H7 (cell line): ENCODE data around the gene TVP23C. TPM values are rescaled to one million over a fixed set of nuclear protein-coding genes. Genes with fewer than 3 reads are reported as not detected.
A peak's percentile ranks its signal among the peaks of the same experiment; 100 is the strongest.
"Not testable (repeated sequence)": the region's sequence is repeated elsewhere in the genome, so short reads cannot be mapped to it uniquely, and the experiment has no call there.

Source experiments
- DNase-seq: peaks from one replicate; pipeline ENCODE4 v3.0.0; 2012
- H3K27me3 ChIP-seq: 2 replicates; pipeline ENCODE4 v1.6.0; 2011; ENCODE audit warnings: mild to moderate bottlenecking, low read length; ENCODE audit not compliant: control insufficient read depth, insufficient read depth
- H3K36me3 ChIP-seq: replicated peaks from 2 replicates; pipeline ENCODE4 v1.5.1; 2011; ENCODE audit warnings: low read length; ENCODE audit not compliant: control insufficient read depth, insufficient read depth
- H3K4me3 ChIP-seq: 2 replicates; pipeline ENCODE4 v1.5.1; 2011; ENCODE audit warnings: low read depth, mild to moderate bottlenecking, control low read depth, low read length, moderate library complexity; ENCODE audit not compliant: insufficient read depth
- total RNA-seq: library from RNA; depleted of rRNA; stranded (reverse); fragments of >200 nt; shearing (Covaris generic); gene quantifications from 2 replicates; pipeline ENCODE4 v1.2.3, GENCODE V29; 2014

The TVP23C gene
- total RNA-seq, 1 experiment from 2014 or later = 7.1 TPM

- Histone ChIP-seq H3K27me3 (no peaks in the 10 kb centered on the region), H3K4me3 (no peak overlapping the region), H3K36me3 (peaks cover 2% of the 10 kb centered on the region)
- DNase-seq = no peak
Measured at GRCh38 chr17:15511142-15511541, 52.1 kb downstream of the TVP23C start.

- H3K36me3 ChIP-seq = no peaks in the 10 kb centered on the region; the same call in none of the 2 replicates
- no peak for DNase-seq
- no peaks in the 10 kb centered on the region for H3K27me3 ChIP-seq
- H3K4me3 ChIP-seq = no peak overlapping the region
Measured at GRCh38 chr17:15510361-15510760, 52.9 kb downstream of the TVP23C start.

GRCh38 chr17:15509095-15509494 is 54.2 kb downstream of the TVP23C start:
- Histone ChIP-seq H3K4me3 (no peak overlapping the region), H3K27me3 (no peaks in the 10 kb centered on the region), H3K36me3 (no peaks in the 10 kb centered on the region; the same call in none of the 2 replicates)
- DNase-seq = no peak

- Histone ChIP-seq H3K27me3 (no peaks in the 10 kb centered on the region), H3K36me3 (no peaks in the 10 kb centered on the region; the same call in 1 of the 2 replicates), H3K4me3 (no peak overlapping the region)
- DNase-seq = no peak
Measured at GRCh38 chr17:15508466-15508865, 54.8 kb downstream of the TVP23C start.

GRCh38 chr17:15507896-15508295 is 55.4 kb downstream of the TVP23C start:
- no peak for DNase-seq
- no peaks in the 10 kb centered on the region; the same call in 1 of the 2 replicates for H3K36me3 ChIP-seq
- H3K4me3 ChIP-seq = no peak overlapping the region
- H3K27me3 ChIP-seq = no peaks in the 10 kb centered on the region

- no peaks in the 10 kb centered on the region for H3K27me3 ChIP-seq
- no peaks in the 10 kb centered on the region; the same call in 1 of the 2 replicates for H3K36me3 ChIP-seq
- no peak for DNase-seq
- no peak overlapping the region for H3K4me3 ChIP-seq
Measured at GRCh38 chr17:15507001-15507400, 56.3 kb downstream of the TVP23C start.

- not testable (repeated sequence) for H3K4me3 ChIP-seq, H3K36me3 ChIP-seq, DNase-seq, H3K27me3 ChIP-seq
Measured at GRCh38 chr17:15505708-15506107, 57.6 kb downstream of the TVP23C start.

- Histone ChIP-seq H3K36me3 (peaks cover 3% of the 10 kb centered on the region), H3K4me3 (no peak overlapping the region), H3K27me3 (no peaks in the 10 kb centered on the region)
- DNase-seq = no peak
Measured at GRCh38 chr17:15503731-15504130, 59.6 kb downstream of the TVP23C start.

GRCh38 chr17:15502369-15503112 is 60.7 kb downstream of the TVP23C start:
- DNase-seq = peak; percentile 90
- Histone ChIP-seq H3K36me3 (peaks cover 3% of the 10 kb centered on the region), H3K4me3 (no peak overlapping the region), H3K27me3 (no peaks in the 10 kb centered on the region)

- no peaks in the 10 kb centered on the region for H3K27me3 ChIP-seq
- H3K4me3 ChIP-seq = no peak overlapping the region
- H3K36me3 ChIP-seq = peaks cover 4% of the 10 kb centered on the region
- DNase-seq = no peak
Measured at GRCh38 chr17:15501793-15502192, 61.5 kb downstream of the TVP23C start.

- Histone ChIP-seq H3K4me3 (no peak overlapping the region), H3K27me3 (no peaks in the 10 kb centered on the region), H3K36me3 (peaks cover 4% of the 10 kb centered on the region)
- DNase-seq = no peak
Measured at GRCh38 chr17:15501282-15501681, 62.0 kb downstream of the TVP23C start.

- Histone ChIP-seq H3K36me3 (peaks cover 8% of the 10 kb centered on the region), H3K4me3 (no peak overlapping the region), H3K27me3 (no peaks in the 10 kb centered on the region)
- no peak for DNase-seq
Measured at GRCh38 chr17:15498107-15498506, 65.2 kb downstream of the TVP23C start.

GRCh38 chr17:15496735-15497670 is 66.3 kb downstream of the TVP23C start:
- Histone ChIP-seq H3K36me3 (peaks cover 8% of the 10 kb centered on the region), H3K4me3 (no peak overlapping the region), H3K27me3 (no peaks in the 10 kb centered on the region)
- DNase-seq = no peak

- Histone ChIP-seq H3K4me3 (no peak overlapping the region), H3K36me3 (peaks cover 6% of the 10 kb centered on the region), H3K27me3 (no peaks in the 10 kb centered on the region)
- no peak for DNase-seq
Measured at GRCh38 chr17:15494821-15495220, 68.5 kb downstream of the TVP23C start.

- Histone ChIP-seq H3K27me3 (no peaks in the 10 kb centered on the region), H3K36me3 (peaks cover 5% of the 10 kb centered on the region; the same call in 1 of the 2 replicates)
Measured at GRCh38 chr17:15493693-15494035, 69.6 kb downstream of the TVP23C start.

More at GRCh38 chr17:15493693-15494035, 69.6 kb downstream of the TVP23C start:
- H3K4me3 ChIP-seq = no peak overlapping the region
- no peak for DNase-seq
